HG02870 (cell line): ENCODE data around the gene LORICRIN.

Source experiments
- ATAC-seq: cut with Tn5 transposase; IDR thresholded peaks from one replicate; pipeline ENCODE4 v1.9.1; 2021; ENCODE audit warnings: mild to moderate bottlenecking, moderate library complexity; ENCODE audit not compliant: unreplicated experiment

LORICRIN gene

GRCh38 chr1:153248176-153248879 is 11.2 kb upstream of the LORICRIN start:
- no peak for ATAC-seq

DNA sequence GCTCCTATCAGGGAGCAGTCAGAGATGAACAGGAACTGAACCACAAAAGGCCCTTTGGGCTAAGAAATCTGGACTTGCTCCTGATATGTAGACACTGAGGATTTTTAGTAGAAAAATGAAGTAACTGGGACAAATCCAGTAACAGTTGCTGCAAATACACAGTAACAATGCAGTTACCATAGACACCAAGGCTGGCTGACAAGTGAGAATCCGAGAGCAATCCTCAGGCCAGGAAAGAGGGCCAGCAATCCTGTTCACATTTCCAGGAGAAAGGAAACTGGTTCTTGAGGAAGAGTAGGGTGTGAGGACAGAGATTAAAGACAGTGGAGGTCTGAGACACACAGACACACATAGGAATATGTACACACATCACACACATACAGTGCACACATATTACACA is 9.3 kb upstream of the LORICRIN start:
- no peak for ATAC-seq

GRCh38 chr1:153251087-153251486 is 8.4 kb upstream of the LORICRIN start:
- ATAC-seq = no peak

GRCh38 chr1:153251562-153251961 is 7.9 kb upstream of the LORICRIN start:
- no peak for ATAC-seq

DNA sequence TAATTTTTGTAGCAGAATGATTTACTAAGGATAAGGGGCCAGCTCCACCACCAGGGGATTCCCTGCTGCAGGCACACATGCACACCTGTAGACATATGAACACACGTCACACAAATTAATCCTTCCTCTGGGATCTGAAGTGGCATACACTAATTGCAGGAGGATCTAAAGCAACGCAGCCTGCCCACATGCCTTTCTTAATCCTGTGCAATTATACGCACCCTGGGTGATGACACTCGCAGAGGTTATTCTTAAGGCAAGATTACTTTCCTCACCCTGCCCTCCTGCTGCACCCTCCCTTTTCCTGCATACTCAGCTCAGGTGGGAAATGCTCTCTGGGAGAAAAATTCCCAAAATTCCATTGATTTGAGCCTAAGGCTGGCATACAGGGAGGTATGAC is 7.5 kb upstream of the LORICRIN start:
- ATAC-seq = no peak

GRCh38 chr1:153253076-153253475 is 6.4 kb upstream of the LORICRIN start:
- ATAC-seq = no peak

- no peak for ATAC-seq
Observed at GRCh38 chr1:153253693-153254092, 5.8 kb upstream of the LORICRIN start.

DNA sequence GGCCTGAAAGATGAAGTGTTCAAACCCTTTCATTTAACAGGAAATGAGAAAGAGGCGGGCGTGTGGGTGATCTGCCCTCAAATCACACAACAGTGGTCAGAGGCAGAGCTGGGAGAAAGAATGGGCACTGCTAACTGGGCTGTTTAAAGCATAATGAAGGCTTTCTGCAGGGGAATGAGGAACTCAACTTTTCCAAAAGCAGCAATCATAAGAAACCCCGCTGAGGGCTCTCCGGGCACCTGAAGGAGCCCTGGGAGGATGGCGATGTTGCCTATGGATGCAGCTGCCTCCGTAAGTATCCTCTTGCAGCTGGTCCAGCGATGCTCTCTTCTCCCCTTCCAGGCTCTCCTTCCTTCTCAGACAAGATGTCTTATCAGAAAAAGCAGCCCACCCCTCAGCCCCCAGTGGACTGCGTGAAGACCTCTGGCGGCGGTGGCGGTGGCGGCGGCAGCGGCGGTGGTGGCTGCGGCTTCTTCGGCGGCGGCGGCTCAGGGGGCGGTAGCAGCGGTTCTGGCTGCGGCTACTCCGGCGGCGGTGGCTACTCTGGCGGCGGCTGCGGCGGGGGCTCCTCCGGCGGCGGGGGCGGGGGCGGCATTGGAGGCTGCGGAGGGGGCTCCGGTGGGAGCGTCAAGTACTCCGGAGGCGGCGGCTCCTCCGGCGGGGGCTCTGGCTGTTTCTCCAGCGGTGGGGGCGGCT is 1.2 kb downstream of the LORICRIN start:
- no peak for ATAC-seq

DNA sequence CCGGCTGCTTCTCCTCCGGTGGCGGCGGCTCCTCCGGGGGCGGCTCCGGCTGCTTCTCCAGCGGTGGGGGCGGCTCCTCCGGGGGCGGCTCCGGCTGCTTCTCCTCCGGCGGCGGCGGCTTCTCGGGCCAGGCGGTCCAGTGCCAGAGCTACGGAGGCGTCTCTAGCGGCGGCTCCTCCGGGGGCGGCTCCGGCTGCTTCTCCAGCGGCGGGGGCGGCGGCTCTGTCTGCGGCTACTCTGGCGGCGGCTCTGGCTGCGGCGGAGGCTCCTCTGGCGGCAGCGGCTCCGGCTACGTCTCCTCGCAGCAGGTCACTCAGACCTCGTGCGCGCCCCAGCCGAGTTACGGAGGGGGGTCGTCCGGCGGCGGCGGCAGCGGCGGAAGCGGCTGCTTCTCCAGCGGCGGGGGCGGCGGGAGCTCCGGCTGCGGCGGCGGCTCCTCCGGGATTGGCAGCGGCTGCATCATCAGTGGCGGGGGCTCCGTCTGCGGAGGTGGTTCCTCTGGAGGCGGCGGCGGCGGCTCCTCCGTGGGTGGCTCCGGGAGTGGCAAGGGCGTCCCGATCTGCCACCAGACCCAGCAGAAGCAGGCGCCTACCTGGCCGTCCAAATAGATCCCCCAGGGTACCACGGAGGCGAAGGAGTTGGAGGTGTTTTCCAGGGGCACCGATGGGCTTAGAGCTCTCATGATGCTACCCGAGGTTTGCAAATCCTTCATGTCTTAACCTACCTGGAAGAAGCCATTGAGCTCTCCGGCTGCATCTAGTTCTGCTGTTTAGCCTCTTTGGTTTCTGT is 2.0 kb downstream of the LORICRIN start:
- no peak for ATAC-seq

- ATAC-seq = no peak
Observed at GRCh38 chr1:153262070-153262366, 2.5 kb downstream of the LORICRIN start.

GRCh38 chr1:153262462-153263157 is 3.1 kb downstream of the LORICRIN start:
- no peak for ATAC-seq

DNA sequence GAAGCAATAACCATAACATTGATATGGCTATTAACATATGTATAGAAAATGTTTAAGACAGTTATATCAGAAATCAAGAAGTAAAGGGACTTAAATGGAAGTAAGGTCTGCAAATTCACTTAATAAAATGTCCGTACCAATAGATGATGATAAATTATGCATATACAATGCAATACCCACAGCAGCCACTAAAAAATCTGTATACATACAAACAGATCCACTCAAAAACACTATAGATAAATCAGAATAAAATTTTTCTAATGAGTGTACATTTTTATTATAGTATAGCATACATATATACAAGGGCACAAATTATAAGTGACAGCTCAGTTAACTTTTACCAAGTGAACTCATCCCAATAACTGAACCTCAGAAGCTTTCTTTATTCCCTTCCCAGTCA is 6.0 kb downstream of the LORICRIN start:
- no peak for ATAC-seq

- ATAC-seq = no peak
Observed at GRCh38 chr1:153271711-153272110, 12.2 kb downstream of the LORICRIN start.

DNA sequence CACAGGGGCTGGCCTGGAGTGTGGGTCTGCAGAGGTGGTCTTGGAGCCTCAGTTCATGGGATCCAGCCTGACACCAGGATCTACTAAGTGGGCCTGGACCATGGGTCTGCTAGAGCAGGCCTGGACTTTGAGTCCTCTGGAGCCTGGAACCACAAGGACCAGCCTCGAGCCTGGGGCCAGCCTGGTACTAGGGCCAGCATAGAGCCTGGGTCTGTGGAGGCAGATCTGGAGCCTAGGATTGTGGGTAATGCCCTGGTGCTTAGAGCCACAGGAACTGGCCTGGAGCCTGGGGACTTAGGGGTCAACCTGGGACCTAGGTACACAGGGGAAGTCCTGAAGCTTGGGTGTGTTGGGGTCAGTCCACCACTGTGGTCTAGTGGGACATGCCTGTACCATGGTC is 12.7 kb downstream of the LORICRIN start:
- ATAC-seq = no peak

- ATAC-seq = peak; percentile 72
Observed at GRCh38 chr1:153277852-153278251, 18.4 kb downstream of the LORICRIN start.

DNA sequence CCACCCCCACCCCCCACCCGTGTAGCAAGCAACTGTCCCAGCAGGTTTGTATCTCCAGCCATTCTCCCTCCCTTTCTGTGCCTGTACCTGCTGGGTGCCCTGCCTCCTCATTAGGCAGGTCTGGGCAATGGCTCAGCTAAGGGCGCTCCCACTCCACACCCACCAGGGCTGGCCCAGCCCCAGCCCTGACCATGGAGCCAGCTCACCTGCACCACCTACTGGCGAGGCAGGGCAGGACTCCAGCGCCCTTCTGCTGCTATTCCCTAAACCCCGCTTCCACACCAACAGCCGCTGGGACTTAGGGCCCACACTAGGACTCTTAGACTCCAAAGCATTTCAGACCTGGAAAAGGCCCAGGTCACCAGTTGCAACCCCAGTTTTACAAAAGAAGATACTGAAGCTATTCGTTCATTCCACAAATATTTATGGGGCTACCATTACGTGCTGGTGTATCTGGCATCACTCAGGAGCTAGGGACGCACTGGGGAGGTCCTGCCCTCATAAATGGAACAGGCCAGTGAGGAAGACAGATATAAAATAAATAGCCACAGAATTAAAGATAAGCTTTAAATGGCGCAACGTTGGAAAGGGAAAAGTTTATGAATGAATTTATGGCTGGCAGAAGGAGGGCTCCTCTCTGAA is 29.3 kb downstream of the LORICRIN start:
- no peak for ATAC-seq

GRCh38 chr1:153291514-153291913 is 32.0 kb downstream of the LORICRIN start:
- ATAC-seq = peak; percentile 51

DNA sequence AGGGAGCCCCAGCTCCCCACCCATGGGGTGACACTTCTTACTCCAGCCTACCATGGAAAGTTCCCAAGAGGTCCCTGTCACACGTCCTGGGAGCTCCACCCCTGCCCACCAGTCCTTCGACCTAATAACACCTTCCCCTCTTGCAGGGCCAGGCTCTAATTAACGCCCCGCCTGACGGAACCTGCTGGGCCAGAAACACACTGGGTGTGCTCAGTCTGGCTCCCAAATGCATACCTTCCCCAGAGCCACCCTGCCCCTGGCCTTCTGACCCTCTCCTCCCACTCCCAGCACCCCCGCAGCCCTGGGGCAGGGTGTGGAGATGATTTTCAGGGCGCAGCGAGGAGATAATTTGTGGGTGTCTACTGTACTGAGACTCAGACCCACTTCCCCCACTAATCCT is 32.7 kb downstream of the LORICRIN start:
- no peak for ATAC-seq

DNA sequence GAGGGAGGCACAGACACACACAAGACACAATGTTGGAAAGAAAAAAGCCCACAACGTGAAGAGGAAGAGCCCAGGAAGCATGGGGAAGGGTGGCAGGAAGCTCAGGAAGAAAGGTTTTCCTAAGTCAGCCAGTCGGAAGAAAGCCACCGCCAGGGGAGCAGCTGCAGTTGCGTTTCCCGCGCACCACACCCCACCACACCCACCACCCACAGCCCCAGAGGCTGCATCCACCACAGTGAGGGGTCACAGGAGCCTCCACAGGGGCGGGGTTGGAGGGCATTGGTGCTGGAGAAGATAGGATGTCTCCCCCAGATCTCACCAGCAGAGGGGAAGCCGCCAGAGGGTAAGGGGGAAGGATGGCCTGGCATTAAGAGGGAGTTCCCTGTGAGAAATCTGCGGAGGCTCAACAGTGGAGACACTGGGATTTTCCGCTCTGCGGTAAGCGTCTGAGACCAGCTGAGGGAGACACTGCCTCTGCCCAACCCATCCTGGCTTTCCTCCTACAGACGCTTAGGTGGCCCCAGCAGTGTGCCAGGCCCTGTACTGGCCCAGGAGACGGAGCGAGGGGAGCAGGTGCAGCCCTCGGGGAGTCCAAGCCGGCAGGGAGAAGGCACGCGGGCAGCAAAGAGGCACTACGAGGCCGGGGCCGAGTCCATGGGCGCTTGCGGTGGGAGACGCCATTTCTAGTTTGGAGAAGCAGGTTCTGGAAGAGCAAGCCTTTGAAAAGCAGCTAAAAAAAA is 33.4 kb downstream of the LORICRIN start:
- no peak for ATAC-seq

DNA sequence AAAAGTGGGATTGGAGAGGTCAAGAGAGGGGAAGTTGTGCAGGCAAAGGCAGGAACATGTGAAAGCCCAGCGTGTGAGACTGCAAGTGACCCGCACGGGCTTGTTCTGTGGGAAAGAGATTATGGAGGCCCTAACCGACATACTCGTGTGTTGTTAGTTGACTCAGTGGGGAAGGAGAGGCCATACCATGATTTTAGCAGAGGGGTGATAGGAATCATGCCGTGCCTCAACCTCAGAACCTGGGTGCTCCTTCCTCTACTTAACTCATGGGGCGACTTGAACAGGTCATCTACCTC is 33.9 kb downstream of the LORICRIN start:
- no peak for ATAC-seq

GRCh38 chr1:153293851-153294250 is 34.4 kb downstream of the LORICRIN start:
- no peak for ATAC-seq
